8988T (cell line): ENCODE measurements around the gene RAB40B.

Experiments
- DNase-seq: peaks from one replicate; pipeline ENCODE4 v3.0.0; 2011

RAB40B gene

GRCh38 chr17:82713071-82713723, 14.7 kb upstream of the RAB40B start:
- no peak for DNase-seq

GRCh38 chr17:82710499-82711232, 12.2 kb upstream of the RAB40B start:
- no peak for DNase-seq

GRCh38 chr17:82709676-82710498, 11.4 kb upstream of the RAB40B start:
- no peak for DNase-seq

- no peak for DNase-seq
Observed at GRCh38 chr17:82709024-82709675, 10.7 kb upstream of the RAB40B start.

GRCh38 chr17:82705756-82706155, 7.3 kb upstream of the RAB40B start:
- no peak for DNase-seq

GRCh38 chr17:82704886-82705285, 6.4 kb upstream of the RAB40B start:
- DNase-seq, result no peak

- DNase-seq, result no peak
Observed at GRCh38 chr17:82703935-82704865, 5.7 kb upstream of the RAB40B start.

- DNase-seq, result no peak
Observed at GRCh38 chr17:82703036-82703745, 4.7 kb upstream of the RAB40B start.

- DNase-seq, result no peak
Observed at GRCh38 chr17:82702231-82702927, 3.9 kb upstream of the RAB40B start.

- no peak for DNase-seq
Observed at GRCh38 chr17:82699551-82699950, 1.1 kb upstream of the RAB40B start.

- DNase-seq, result no peak
Observed at GRCh38 chr17:82698974-82699442, 510 bp upstream of the RAB40B start.

- DNase-seq, result no peak
Observed at GRCh38 chr17:82697808-82698064, 762 bp downstream of the RAB40B start.

GRCh38 chr17:82696916-82697807, 1.3 kb downstream of the RAB40B start:
- DNase-seq, result no peak

GRCh38 chr17:82696259-82696658, 2.2 kb downstream of the RAB40B start:
- DNase-seq, result no peak

- no peak for DNase-seq
Observed at GRCh38 chr17:82694647-82695046, 3.9 kb downstream of the RAB40B start.

GRCh38 chr17:82693168-82693867, 5.2 kb downstream of the RAB40B start:
- DNase-seq, result no peak

- DNase-seq, result no peak
Observed at GRCh38 chr17:82692268-82692667, 6.2 kb downstream of the RAB40B start.

- DNase-seq, result no peak
Observed at GRCh38 chr17:82691714-82692113, 6.8 kb downstream of the RAB40B start.
